NT2/D1 (cell line): ENCODE measurements around the gene CALU.

Source experiments
- YY1 ChIP-seq: IDR thresholded peaks from 2 replicates; pipeline ENCODE4 v1.6.1; 2011; ENCODE audit not compliant: insufficient read length, insufficient read depth
- ZNF274 ChIP-seq: IDR thresholded peaks from 2 replicates; pipeline ENCODE4 v1.6.1; 2011; ENCODE audit warnings: mild to moderate bottlenecking, low read depth, low read length

DNA sequence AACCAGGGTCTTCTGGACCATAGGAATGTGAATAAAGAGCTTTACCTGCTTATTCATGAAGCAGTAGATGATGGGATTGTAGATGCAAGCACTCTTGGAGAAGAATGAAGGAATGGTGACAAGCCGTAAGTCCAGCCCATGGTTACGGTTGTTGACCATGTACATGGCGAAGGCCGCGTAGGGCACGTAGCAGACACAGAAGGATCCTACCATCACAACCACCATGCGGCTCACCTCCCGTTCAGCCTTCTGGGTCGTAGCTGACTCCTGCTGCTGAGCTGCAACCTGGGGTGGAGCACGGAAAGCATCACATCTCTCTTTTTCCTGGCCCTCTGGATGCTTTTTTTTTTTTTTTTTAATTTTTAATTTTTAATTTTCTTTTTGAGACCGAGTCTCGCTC is 34.4 kb downstream of the CALU start:
- TF ChIP-seq ZNF274: no peak
- TF ChIP-seq YY1: no peak
